GM11168 (cell line): Measurements from ENCODE around the gene UNC93B1.

ENCODE experiments used
- in situ Hi-C: fragments of 300-500 bp; cut with MboI; formaldehyde crosslinking; loops from one replicate; pipeline ENCODE4 v1.12.0; 2022; ENCODE audit warnings: low sequenced_read_pairs; ENCODE audit not compliant: unreplicated experiment

Gene UNC93B1

DNA sequence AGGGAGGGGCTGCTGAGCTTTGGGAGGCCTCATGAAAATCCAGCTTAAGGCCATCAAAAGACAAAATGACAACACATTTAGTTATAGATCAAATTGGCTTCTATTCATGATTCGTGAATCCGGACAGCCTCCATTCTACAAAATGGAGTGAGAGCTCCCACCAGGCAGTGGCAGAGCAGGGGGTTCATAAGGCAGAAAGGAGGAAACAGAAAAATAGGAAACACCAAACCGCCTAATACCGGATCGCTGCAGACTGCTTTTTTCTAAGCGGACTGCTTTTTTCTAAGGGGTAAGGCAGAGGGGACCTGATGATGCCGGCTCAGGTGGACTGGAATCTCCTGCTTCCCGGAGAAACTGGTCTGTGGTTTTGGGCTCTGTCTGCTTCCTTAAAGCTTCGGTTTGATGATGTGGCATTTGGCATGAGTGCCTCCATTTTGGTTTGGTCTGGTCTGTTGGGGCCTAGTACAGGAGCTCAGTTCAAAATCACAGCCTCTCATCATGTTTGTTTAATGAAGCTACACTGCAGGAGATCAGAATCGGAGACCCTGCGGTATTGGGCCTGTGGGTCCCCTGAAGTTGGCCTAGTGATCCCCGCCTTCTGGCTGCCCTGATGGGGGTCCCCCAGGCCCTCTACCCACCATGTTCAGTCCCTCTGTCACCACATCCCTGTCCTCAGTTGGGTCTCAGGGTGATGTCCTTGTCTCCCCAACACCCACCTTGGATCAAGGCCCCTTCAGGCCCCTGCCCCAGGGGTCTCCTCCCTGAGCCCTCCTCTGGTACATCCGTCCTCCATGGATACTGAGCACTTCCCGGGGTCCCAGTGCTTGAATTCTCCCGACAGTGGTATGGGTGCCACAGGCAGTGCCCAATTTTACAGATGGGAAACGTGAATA is 7.4 kb upstream of the UNC93B1 start:
- in situ Hi-C loops, result no loop called here

DNA sequence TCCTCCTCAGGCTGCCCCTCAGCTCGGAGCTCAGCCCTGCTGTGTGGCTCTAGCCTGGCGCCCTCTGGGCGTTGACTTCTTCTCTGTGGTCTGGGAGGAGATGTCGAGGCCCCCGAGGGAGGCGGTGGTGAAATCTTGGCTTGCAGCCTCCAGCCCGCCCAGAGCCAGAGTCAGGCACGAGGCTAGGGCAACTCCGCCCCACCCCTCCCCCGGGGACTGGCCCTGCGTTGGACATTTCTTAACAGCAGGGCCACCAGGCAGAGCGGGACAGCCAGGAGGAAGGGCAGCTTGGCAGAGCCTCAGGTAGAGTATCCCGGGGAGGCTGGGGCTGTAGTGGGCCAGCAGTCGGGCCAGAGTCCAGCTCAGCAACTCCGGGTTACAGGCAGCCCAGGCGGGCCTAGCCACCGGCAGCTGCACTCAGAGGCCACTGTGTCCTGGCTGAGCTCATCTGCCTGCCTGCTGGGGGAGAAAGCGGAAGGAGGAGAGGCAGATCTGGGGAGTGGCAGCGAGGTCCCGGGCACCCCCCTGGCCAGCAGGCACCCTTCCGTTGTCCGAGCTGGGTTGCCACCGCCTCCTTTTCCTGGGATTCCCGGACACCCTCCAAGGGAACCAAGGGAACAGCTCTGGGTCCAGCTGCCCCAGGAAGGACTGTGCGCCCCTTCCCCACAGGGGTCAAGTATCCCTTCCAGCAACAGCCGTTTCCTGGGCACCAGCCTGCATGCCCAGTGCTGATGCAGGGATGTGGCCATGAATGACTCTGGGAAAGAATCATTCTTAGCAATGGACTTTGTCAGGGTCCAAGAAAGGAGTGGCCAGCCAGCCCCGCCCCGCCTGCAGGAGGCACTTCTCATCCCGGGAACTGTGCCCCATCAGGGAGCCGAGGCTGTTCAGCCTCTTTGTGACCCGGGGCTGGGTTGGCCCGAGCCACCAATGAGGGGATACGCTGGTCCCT is 6.5 kb upstream of the UNC93B1 start, which contains the start of gene ALDH3B1:
ALDH3B1 (plus strand) TSS at position 238 of the 952 bp plus-strand sequence. CDS start 4,971 bp downstream, outside the sequence.
- in situ Hi-C loops, result no loop called here

GRCh38 chr11:68009391-68010089 is 5.6 kb upstream of the UNC93B1 start:
- in situ Hi-C loops, result no loop called here

- in situ Hi-C loops, result no loop called here
Measured at GRCh38 chr11:68008381-68009337, 4.8 kb upstream of the UNC93B1 start.

- in situ Hi-C loops, result no loop called here
Measured at GRCh38 chr11:68007498-68008380, 3.8 kb upstream of the UNC93B1 start.

DNA sequence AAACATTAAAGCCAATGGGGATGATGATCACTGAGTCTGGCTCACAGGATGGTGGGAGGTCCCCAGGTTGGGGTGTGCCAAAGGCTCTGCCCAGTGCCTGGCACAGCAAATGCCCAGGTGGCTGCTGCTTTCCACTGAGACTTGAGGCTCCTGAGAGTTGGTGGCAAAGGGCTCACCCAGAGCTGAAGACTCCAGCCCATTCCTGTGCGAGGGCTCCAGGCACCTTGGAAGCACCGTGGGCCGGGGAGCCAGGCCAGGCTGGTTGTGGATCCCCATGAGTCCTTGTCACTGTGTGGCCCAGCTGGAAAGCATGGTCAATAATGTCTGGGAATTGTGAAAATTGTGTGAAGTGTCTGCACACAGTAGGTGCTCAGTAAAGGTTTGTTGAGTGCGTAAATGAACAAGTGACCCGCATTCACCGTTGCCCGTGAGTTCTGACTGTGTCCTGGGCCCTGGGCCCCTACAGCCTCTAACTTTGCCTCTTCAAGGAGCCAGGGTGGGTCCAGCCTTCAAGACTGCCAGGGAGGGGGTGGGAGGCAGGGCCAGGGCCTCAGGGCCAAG is 2.8 kb upstream of the UNC93B1 start:
- in situ Hi-C loops, result no loop called here

- in situ Hi-C loops, result no loop called here
Measured at GRCh38 chr11:68004551-68005335, 846 bp upstream of the UNC93B1 start.

DNA sequence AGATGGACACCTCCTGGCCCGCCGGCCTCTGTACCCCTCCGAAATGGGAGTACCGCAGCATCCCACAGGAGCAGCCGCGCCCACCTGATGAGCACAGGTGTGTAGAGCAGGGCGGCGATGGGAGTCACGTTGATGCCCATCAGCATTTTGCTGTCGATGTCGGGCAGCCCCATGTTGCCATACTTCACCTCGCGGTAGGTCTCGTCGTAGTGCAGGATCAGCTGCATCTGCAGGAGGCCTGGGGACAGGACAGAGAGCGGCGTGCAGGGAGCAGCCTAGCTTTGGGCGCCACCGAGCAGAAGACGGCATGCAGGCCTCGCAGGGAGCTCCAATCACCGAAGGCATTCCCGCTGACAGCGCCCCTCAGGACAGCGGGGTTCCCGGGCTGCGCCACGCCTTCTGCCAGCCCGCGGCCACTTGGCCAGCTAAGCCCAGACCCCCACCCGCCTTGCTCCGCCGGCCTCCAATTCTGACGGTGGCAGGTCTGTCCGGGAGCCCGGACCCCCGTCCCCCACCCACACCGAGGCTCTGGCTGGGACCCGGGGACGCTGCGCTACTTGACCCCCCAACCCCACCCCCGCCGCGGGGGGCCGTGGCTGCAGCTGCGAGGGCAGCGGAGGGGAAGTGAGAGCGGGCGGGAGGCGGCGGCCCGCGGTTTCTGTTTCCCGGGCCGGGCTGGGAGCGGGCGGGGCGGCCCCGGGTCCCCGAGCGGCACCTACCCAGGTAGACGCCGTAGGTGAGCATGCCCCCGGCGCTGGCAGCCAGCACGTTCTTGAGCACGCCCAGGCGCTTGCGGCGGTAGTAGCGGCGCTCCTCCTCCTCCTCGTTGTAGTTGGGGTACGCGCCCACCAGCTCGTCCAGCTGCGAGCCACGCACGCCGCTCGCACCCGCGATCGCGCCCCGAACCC is 705 bp downstream of the UNC93B1 start:
- in situ Hi-C loops, result no loop called here

- in situ Hi-C loops, result no loop called here
Measured at GRCh38 chr11:68002575-68002937, 1.3 kb downstream of the UNC93B1 start.

DNA sequence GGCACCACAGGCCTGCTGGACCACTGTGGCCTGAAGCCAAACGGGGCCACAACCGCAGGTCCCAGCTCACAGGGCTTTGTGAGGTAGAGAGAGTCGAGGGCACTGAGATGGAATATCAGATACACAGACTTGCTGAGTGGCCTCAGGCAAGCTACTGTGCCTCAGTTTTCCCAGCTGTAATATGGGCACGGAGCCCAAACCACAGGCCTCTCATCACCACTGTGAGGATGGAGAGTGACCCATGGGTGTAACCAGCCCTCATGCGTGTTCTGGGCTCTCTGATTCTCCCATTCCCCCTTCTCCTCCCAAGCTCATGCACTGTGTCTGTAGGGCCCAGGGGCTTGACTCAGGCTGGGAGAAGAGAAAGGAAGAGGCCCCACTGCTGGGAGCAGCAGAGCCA is 4.2 kb downstream of the UNC93B1 start:
- in situ Hi-C loops, result no loop called here

GRCh38 chr11:67999201-67999629 is 4.7 kb downstream of the UNC93B1 start:
- in situ Hi-C loops, result no loop called here

DNA sequence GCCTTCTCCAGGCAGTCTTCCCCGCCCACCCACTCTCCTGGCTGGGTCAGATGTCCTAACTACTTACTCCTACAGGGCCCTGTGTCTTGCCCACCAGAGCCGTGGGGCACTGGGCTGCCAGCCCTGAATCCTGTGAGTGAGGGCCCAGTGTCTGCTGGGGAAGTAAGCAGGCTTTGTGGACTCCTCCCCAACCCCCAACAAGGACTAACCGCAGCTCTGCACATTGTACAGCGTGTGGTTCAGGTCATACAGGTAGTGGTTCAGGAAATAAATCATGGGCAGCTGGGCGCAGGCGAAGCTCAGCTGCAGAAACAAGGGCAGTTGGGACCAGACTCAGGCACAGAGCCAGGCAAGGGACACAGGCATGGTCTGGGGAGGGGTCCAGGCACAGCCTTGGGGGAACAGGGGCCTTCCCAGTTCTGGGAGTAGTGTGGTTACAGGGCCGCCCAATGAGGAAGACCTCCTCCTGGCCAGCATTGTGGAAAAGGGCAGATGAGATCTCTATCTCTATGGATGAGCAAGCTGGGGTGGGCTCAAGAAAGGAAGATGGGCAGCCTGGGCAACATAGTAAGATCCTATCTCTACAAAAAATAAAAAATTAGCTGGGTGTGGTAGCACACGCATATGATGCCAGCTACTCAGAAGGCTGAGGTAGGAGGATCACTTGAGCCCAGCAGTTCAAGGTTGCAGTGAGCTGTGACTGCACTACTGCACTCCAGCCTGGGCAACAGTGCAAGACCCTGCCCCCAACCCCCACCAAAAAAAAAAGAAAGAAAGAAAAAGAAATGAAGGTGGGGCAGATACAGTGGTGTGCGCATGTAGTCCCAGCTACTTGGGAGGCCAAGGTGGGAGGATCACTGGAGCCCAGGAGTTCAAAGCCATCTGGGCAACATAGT is 5.5 kb downstream of the UNC93B1 start:
- in situ Hi-C loops, result no loop called here

GRCh38 chr11:67997475-67997921 is 6.4 kb downstream of the UNC93B1 start:
- in situ Hi-C loops, result no loop called here

- in situ Hi-C loops, result no loop called here
Measured at GRCh38 chr11:67996622-67997474, 7.0 kb downstream of the UNC93B1 start.
